OCI-M1 (cell line): ENCODE results near the gene CACNG3.
"Not testable (repeated sequence)": the region's sequence is repeated elsewhere in the genome, so short reads cannot be mapped to it uniquely, and the experiment has no call there.

Experiments used
- DNase-seq: peaks from one replicate; lab custom pipeline; 2025; lab: John Stamatoyannopoulos, UW

CACNG3 gene

GRCh38 chr16:24332582-24333090 is 76.5 kb downstream of the CACNG3 start:
- no peak for DNase-seq

- no peak for DNase-seq
Measured at GRCh38 chr16:24336491-24336890, 80.4 kb downstream of the CACNG3 start.

- DNase-seq = no peak
Measured at GRCh38 chr16:24337013-24337412, 80.9 kb downstream of the CACNG3 start.

GRCh38 chr16:24343829-24344228 is 87.7 kb downstream of the CACNG3 start:
- not testable (repeated sequence) for DNase-seq

GRCh38 chr16:24344784-24345183 is 88.6 kb downstream of the CACNG3 start:
- DNase-seq = no peak

- no peak for DNase-seq
Measured at GRCh38 chr16:24345704-24346103, 89.6 kb downstream of the CACNG3 start.

- DNase-seq = no peak
Measured at GRCh38 chr16:24346734-24347133, 90.6 kb downstream of the CACNG3 start.

- DNase-seq = no peak
Measured at GRCh38 chr16:24347556-24347955, 91.4 kb downstream of the CACNG3 start.

- no peak for DNase-seq
Measured at GRCh38 chr16:24348545-24349290, 92.6 kb downstream of the CACNG3 start.

GRCh38 chr16:24349320-24349719 is 93.2 kb downstream of the CACNG3 start:
- no peak for DNase-seq

- no peak for DNase-seq
Measured at GRCh38 chr16:24352746-24353145, 96.6 kb downstream of the CACNG3 start.

- no peak for DNase-seq
Measured at GRCh38 chr16:24353622-24354021, 97.5 kb downstream of the CACNG3 start.

GRCh38 chr16:24357511-24357910 is 101.4 kb downstream of the CACNG3 start:
- no peak for DNase-seq

- no peak for DNase-seq
Measured at GRCh38 chr16:24358117-24358516, 102.0 kb downstream of the CACNG3 start.

GRCh38 chr16:24359490-24359889 is 103.4 kb downstream of the CACNG3 start:
- DNase-seq = no peak

- no peak for DNase-seq
Measured at GRCh38 chr16:24360936-24361335, 104.8 kb downstream of the CACNG3 start.

GRCh38 chr16:24364596-24364995 is 108.5 kb downstream of the CACNG3 start:
- no peak for DNase-seq

GRCh38 chr16:24367186-24367710 is 111.1 kb downstream of the CACNG3 start:
- no peak for DNase-seq

- DNase-seq = no peak
Measured at GRCh38 chr16:24372824-24373223, 116.7 kb downstream of the CACNG3 start.

- no peak for DNase-seq
Measured at GRCh38 chr16:24378999-24379398, 122.9 kb downstream of the CACNG3 start.

GRCh38 chr16:24381470-24382118 is 125.5 kb downstream of the CACNG3 start:
- no peak for DNase-seq

GRCh38 chr16:24382762-24383407 is 126.8 kb downstream of the CACNG3 start:
- DNase-seq = no peak

GRCh38 chr16:24394341-24394740 is 138.2 kb downstream of the CACNG3 start:
- no peak for DNase-seq
